GM23338 (cell line): ENCODE data around the gene TIA1.

Source experiments
- CTCF ChIP-seq, 2 experiments: fragments of 200-600 bp in 1 of 2; sonication (generic) in 1 of 2; conservative IDR thresholded peaks; 2 replicates each; pipeline versions ENCODE4 v1.5.1 to v1.6.1; 2016 to 2017; ENCODE audit warnings: antibody characterized with exemption in 2 of 2, low read depth in 2 of 2, mild to moderate bottlenecking in 2 of 2, moderate library complexity in 1 of 2
- EZH2phosphoT487 ChIP-seq: fragments of 200-600 bp; sonication (generic); IDR thresholded peaks from one replicate; pipeline ENCODE4 v1.8.1; 2018; ENCODE audit warnings: antibody characterized with exemption; ENCODE audit not compliant: unreplicated experiment

- TF ChIP-seq CTCF (conservative IDR thresholded peaks at IDR 0.05; ENCODE audit: low read depth in 2 of 2): no peak
- TF ChIP-seq EZH2phosphoT487: no peak
Measured at GRCh38 chr2:70233926-70234325, 14.5 kb downstream of the TIA1 start.
